ENCODE results near the gene AQP7. TPM values are rescaled to one million over a fixed set of nuclear protein-coding genes. Genes with fewer than 3 reads are reported as not detected.
"Not testable (repeated sequence)": the region's sequence is repeated elsewhere in the genome, so short reads cannot be mapped to it uniquely, and the experiment has no call there.

The AQP7 gene
- total and polyA plus RNA-seq, 9 of the 15 experiments (the other 6 are each of a cell fraction or from before 2014, with no cell fraction given): 0.04 to 0.53 (median 0.07) TPM; not detected in 4

- TF ChIP-seq FOXA3 (CRISPR knock-in tag; conservative IDR thresholded peaks at IDR 0.05 in 1 of 2, IDR thresholded peaks at IDR 0.05 in 1 of 2) (no peak), SP1 (CRISPR knock-in tag; IDR thresholded peaks at IDR 0.05) (no peak), NCOA4 (IDR thresholded peaks at IDR 0.05; ENCODE audit: partially characterized antibody) (no peak), ZC3H4 (CRISPR knock-in tag; IDR thresholded peaks at IDR 0.05; ENCODE audit: borderline replicate concordance) (no peak), ZSCAN32 (CRISPR knock-in tag; IDR thresholded peaks at IDR 0.05) (no peak), ZNF584 (CRISPR knock-in tag; IDR thresholded peaks at IDR 0.05; ENCODE audit: low read depth) (no peak)
These were observed 1.8 kb upstream of the AQP7 start (continued) for GRCh38 chr9:33403941-33404787.

GRCh38 chr9:33401809-33402208 lies 559 bp downstream of the AQP7 start:
- TF ChIP-seq EGR1 (conservative IDR thresholded peaks at IDR 0.05): peak; percentile 62; the same call in 1 of the 2 replicates
- peak in 1 of 4 experiments; percentile 22 for DNase-seq (ENCODE audit: extremely low read depth in 1 of 4, low spot score in 3 of 4)
- H3K4me2 ChIP-seq (ENCODE audit: insufficient read depth, low read length); H3K27me3 ChIP-seq (ENCODE audit: control insufficient read depth in 2 of 2, insufficient read depth in 2 of 2, low read length in 2 of 2); H3K27ac ChIP-seq (ENCODE audit: extremely low read depth, low read depth, low read length); BruUV-seq (replicated peaks); H3K79me2 ChIP-seq (ENCODE audit: control insufficient read depth, insufficient read depth, low read length); H4K20me1 ChIP-seq (replicated peaks; ENCODE audit: control insufficient read depth, insufficient read depth, low read length); ATAC-seq; H2AFZ ChIP-seq (ENCODE audit: low read depth, low read length); H3K9me1 ChIP-seq (ENCODE audit: control insufficient read depth, insufficient read depth, low read length); FAIRE-seq; CTCF ChIA-PET (ENCODE audit: low intra/inter-chr PET ratio); H3K9ac ChIP-seq (ENCODE audit: insufficient read depth in 1 of 2, low read depth in 2 of 2, low read length in 2 of 2); H3K9me3 ChIP-seq (replicated peaks; ENCODE audit: control insufficient read depth, insufficient read depth, low read depth, low read length); H3K4me3 ChIP-seq; POLR2A ChIA-PET; H3K36me3 ChIP-seq (ENCODE audit: control insufficient read depth, insufficient read depth, low read length): not testable (repeated sequence)
- in situ Hi-C loops (cut with MboI) (loop anchor here (10.0 kb wide), 1 partner anchor 63 kb away; no protein-coding TSS in a partner anchor), intact Hi-C loops (cut with micrococcal nuclease) (loop anchor here (2.0 to 10.0 kb wide), 2 partner anchors 45 to 223 kb away; partner anchors contain the start of gene AQP3)
- peaks cover 2 to 30% of the 10 kb centered on the region in 2 experiments; a peak in 2 of 5 replicates for H3K4me1 ChIP-seq (replicated peaks in 1 of 2; ENCODE audit: control insufficient read depth in 2 of 2, insufficient read depth in 2 of 2, low read length in 2 of 2)
- no CpG with 5 or more reads among the region's 10 CpGs for WGBS (ENCODE audit: insufficient coverage, low coverage, missing lambda C conversion rate)
